IPS DF 6.9 (cell line): Measurements from ENCODE around the gene GPC1.

Experiments
- DNase-seq: peaks from one replicate; pipeline ENCODE4 v3.0.0-alpha.2; 2013; ENCODE audit warnings: low read depth, low spot score
- H3K27ac ChIP-seq: one replicate; pipeline ENCODE4 v1.5.1; 2013; ENCODE audit warnings: low read length, control low read depth
- H3K27me3 ChIP-seq: 2 replicates; pipeline ENCODE4 v1.6.1; 2013; ENCODE audit warnings: mild to moderate bottlenecking, low read length; ENCODE audit not compliant: control insufficient read depth, insufficient read depth
- H3K36me3 ChIP-seq: 2 replicates; pipeline ENCODE4 v1.6.1; 2013; ENCODE audit warnings: low read length; ENCODE audit not compliant: control insufficient read depth, insufficient read depth
- H3K4me1 ChIP-seq: 2 replicates; pipeline ENCODE4 v1.6.1; 2013; ENCODE audit warnings: low read length; ENCODE audit not compliant: control insufficient read depth, insufficient read depth
- H3K4me3 ChIP-seq: 2 replicates; pipeline ENCODE4 v1.5.1; 2013; ENCODE audit warnings: mild to moderate bottlenecking, low read length
- H3K9me3 ChIP-seq: 2 replicates; pipeline ENCODE4 v1.6.1; 2013; ENCODE audit warnings: low read length, inconsistent platforms; ENCODE audit not compliant: control insufficient read depth, insufficient read depth
- WGBS: extraction: QIAGEN DNeasy Blood & Tissue Kit; methylation state at CpG from one replicate; pipeline ENCODE4 v1.1.7; 2013; ENCODE audit warnings: mixed read lengths, missing lambda C conversion rate; ENCODE audit not compliant: insufficient read length, insufficient coverage; 5-methylcytosine and 5-hydroxymethylcytosine counted together

Gene GPC1

DNA sequence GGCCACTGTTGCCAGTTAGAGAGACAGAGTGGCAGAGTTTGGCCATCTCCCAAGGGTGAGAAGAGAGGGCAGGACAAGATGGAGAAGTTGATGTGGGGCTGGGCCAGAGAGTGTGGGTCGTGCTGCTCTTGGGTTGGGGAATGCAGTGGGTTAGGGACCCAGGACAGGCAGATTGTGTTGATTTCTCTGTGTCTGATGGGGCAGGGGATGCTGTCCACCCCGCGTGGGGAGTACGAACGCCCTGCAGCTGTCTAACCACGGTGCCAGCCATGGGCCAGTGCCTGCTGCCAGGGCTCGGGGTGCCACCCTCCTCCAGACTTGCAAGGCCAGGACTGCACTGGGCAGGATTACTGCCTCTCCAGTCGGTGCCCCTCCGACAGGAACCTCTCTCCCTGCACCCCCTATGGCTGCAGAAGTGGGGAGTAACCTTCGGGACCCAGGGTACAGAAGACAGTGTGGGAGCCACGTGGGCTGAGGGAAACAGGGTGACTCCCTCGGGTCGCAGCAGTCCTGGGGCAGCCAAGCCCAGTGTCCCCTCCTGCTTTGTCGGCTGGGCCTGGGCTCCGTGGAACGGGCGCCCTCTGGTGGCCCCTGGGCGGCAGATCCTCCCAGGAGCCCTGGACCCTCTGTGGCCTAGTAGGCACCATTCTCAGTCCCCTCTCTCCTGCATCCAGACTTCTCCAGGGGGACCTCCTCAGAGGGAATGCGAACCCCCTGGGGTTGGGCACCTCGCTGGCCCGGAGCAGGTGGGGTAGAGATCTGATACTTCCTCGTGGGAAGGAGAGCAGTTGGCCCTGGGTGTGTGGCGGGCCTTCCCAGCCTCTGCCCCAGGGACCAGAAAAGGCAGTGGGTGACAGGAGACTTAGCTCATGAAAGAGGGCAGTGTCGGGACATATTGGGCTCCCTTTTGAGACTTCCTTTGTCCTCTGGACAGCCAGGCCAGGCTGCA, 2.7 kb downstream of the GPC1 start:
- WGBS, result no CpG with 5 or more reads among the region's 24 CpGs
- Histone ChIP-seq H3K27ac (no peak overlapping the region), H3K4me3 (no peak overlapping the region)

GRCh38 chr2:240438810-240439697, 3.6 kb downstream of the GPC1 start:
- WGBS, result no CpG with 5 or more reads among the region's 25 CpGs
- DNase-seq, result no peak
- Histone ChIP-seq H3K27ac (no peak overlapping the region), H3K36me3 (no peaks in the 10 kb centered on the region), H3K4me1 (peaks cover 8% of the 10 kb centered on the region), H3K9me3 (no peaks in the 10 kb centered on the region), H3K4me3 (no peak overlapping the region), H3K27me3 (peaks cover 15% of the 10 kb centered on the region)

More for the DNA sequence above, 2.7 kb downstream of the GPC1 start:
- H3K4me1 ChIP-seq, result peaks cover 8% of the 10 kb centered on the region
- DNase-seq, result no peak
- H3K9me3 ChIP-seq, result no peaks in the 10 kb centered on the region
- peaks cover 15% of the 10 kb centered on the region for H3K27me3 ChIP-seq
- H3K36me3 ChIP-seq, result no peaks in the 10 kb centered on the region

DNA sequence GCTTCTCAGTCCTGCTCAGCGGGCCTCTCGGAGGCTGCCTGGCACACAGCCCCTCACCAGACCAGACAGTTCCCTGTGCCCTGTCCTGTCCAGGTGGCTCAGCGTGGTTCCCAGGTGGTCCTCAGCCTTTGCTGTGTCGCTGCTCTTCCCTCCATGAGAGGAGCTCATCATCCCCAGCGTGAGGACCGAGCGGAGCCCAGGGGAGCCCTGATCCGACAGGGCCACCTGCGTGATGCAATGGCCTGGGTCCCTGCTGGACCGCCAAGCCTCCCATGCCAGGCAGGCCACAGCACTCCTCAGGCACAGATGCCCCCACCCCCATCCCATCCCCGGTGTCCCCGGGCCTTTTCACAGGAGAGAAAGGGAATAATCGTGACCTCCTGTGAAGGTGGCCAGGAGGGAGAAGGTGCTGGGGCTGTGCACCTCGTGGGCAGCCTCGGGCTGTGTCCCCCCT, 4.3 kb downstream of the GPC1 start:
- no peak overlapping the region for H3K27ac ChIP-seq
- DNase-seq, result no peak
- WGBS, result no CpG with 5 or more reads among the region's 15 CpGs
- no peaks in the 10 kb centered on the region for H3K36me3 ChIP-seq
- no peak overlapping the region for H3K4me3 ChIP-seq
- H3K9me3 ChIP-seq, result no peaks in the 10 kb centered on the region
- peaks cover 6% of the 10 kb centered on the region for H3K4me1 ChIP-seq
- peaks cover 15% of the 10 kb centered on the region for H3K27me3 ChIP-seq

- Histone ChIP-seq H3K36me3 (no peaks in the 10 kb centered on the region), H3K4me3 (no peak overlapping the region), H3K27ac (no peak overlapping the region), H3K4me1 (peaks cover 6% of the 10 kb centered on the region), H3K9me3 (no peaks in the 10 kb centered on the region), H3K27me3 (peaks cover 15% of the 10 kb centered on the region)
- DNase-seq, result no peak
- no CpG with 5 or more reads among the region's 12 CpGs for WGBS
These were observed 4.8 kb downstream of the GPC1 start for GRCh38 chr2:240440251-240440650.

DNA sequence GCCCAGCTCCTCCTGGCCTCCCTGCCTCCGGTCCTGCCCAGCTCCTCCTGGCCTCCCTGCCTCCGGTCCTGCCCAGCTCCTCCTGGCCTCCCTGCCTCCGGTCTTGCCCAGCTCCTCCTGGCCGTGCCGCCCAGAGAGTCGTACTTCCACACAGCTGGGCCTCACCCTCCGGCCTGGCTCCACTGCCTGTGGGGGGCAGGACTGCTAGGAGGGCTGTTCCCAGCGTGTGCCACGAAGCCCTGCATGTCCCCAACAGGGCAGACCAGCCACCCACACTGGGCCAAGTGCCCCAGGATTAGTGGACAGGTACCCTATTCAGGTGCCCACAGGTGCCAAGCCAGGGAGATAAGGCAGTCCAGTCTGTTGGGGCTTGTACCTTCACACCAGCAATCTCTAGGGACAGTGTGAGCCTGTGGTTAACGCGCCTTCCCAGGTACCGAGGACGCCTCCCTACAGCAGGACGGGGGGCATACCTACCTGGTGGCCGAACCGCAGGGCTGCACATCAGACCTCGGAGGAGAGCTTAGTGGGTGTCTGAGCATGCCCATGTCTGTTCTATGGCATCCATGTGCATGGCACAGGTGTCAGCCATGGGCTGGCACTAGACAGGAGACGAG, 5.3 kb downstream of the GPC1 start:
- peaks cover 6% of the 10 kb centered on the region for H3K4me1 ChIP-seq
- WGBS, result no CpG with 5 or more reads among the region's 18 CpGs
- no peak for DNase-seq

GRCh38 chr2:240441326-240441992, 6.0 kb downstream of the GPC1 start:
- peaks cover 15% of the 10 kb centered on the region for H3K27me3 ChIP-seq
- no CpG with 5 or more reads among the region's 27 CpGs for WGBS
- H3K4me1 ChIP-seq, result peaks cover 6% of the 10 kb centered on the region
- H3K36me3 ChIP-seq, result no peaks in the 10 kb centered on the region
- no peaks in the 10 kb centered on the region for H3K9me3 ChIP-seq
- H3K27ac ChIP-seq, result no peak overlapping the region
- H3K4me3 ChIP-seq, result no peak overlapping the region
- DNase-seq, result no peak

More for the DNA sequence above, 5.3 kb downstream of the GPC1 start:
- H3K27ac ChIP-seq, result no peak overlapping the region
- no peaks in the 10 kb centered on the region for H3K36me3 ChIP-seq
- peaks cover 15% of the 10 kb centered on the region for H3K27me3 ChIP-seq
- no peaks in the 10 kb centered on the region for H3K9me3 ChIP-seq
- no peak overlapping the region for H3K4me3 ChIP-seq

GRCh38 chr2:240441993-240442411, 6.5 kb downstream of the GPC1 start:
- no peak overlapping the region for H3K4me3 ChIP-seq
- H3K4me1 ChIP-seq, result peaks cover 3% of the 10 kb centered on the region
- no peaks in the 10 kb centered on the region for H3K9me3 ChIP-seq
- peaks cover 11% of the 10 kb centered on the region for H3K27me3 ChIP-seq
- no CpG with 5 or more reads among the region's 17 CpGs for WGBS
- DNase-seq, result no peak
- H3K36me3 ChIP-seq, result no peaks in the 10 kb centered on the region
- no peak overlapping the region for H3K27ac ChIP-seq

DNA sequence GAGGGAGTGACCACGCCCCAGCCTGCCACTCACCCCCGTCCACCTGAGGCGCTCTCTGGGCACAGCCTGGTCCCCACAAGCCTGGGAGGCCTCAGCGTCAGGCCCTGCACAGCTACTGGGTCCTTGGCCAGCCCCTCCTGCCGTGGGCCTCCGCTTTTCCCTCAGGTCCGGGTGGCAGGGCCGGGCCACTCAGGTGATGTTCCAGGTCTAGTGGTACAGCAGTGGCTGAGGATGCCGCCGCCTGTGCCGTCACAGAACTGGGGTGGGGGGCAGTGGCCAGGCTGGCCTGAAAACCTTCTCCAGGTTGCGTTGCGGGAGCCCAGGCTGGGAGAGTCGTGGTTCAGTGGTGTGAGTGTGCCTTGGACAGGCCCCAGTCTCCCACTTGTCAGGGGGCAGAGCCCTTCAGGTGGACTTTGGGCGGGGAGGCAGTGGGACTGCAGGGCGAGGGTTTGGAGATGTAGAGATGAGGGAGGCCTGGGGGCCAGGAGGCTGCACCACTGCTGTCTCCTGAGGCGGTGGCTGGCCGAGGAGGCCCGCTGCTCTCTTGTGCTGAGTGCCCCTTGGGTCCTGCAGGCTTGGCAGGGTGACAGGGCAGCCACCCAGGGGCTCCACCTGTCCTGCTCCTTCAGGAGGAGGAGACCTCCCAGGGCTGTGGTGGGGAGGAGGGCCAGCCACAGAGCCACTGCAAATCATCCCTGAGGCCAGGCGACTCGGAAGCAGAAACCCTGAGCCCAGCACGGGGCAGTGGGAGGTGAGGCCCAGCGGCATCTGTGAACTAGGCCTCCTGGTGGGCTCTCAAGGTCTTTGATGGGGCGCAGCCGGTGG, 7.6 kb downstream of the GPC1 start:
- Histone ChIP-seq H3K9me3 (no peaks in the 10 kb centered on the region), H3K27ac (no peak overlapping the region), H3K27me3 (peaks cover under 1% of the 10 kb centered on the region; the same call in 1 of the 2 replicates), H3K36me3 (no peaks in the 10 kb centered on the region), H3K4me3 (no peak overlapping the region), H3K4me1 (peaks cover under 1% of the 10 kb centered on the region; the same call in 1 of the 2 replicates)
- WGBS, result no CpG with 5 or more reads among the region's 25 CpGs
- no peak for DNase-seq

DNA sequence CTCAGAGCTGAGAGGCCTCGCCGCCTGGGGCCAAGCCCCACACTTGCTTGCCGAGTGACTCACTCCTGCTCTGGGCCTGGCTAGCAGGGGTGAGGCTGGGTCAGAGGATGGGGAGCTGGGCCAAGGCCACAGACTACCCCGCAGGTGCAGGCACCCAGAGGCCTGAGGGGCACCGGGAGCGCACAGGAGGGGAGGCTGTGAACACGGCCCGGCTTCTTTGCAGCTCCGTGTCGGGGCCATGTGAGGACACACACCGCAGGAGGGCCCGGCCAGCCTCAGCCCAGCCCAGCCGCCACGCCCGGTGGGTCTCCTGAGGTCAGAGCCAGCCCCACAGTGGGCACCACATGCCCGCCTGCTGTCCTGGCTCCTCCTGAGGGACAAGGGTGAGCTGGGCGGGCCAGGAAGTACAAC, 8.4 kb downstream of the GPC1 start:
- no peaks in the 10 kb centered on the region for H3K9me3 ChIP-seq
- no peak overlapping the region for H3K27ac ChIP-seq
- H3K4me3 ChIP-seq, result no peak overlapping the region
- WGBS, result no CpG with 5 or more reads among the region's 17 CpGs
- DNase-seq, result no peak
- no peaks in the 10 kb centered on the region for H3K36me3 ChIP-seq
- H3K27me3 ChIP-seq, result no peaks in the 10 kb centered on the region
- no peaks in the 10 kb centered on the region; the same call in 1 of the 2 replicates for H3K4me1 ChIP-seq
